Adrenal gland (tissue), 12 donors: Measurements from ENCODE around the gene PZP. TPM values are rescaled to one million over a fixed set of nuclear protein-coding genes. Genes with fewer than 3 reads are reported as not detected.
"Not testable (repeated sequence)": the region's sequence is repeated elsewhere in the genome, so short reads cannot be mapped to it uniquely, and the experiment has no call there.

Experiments
- DNase-seq, 7 donors: peaks; one replicate each; pipeline ENCODE4 v3.0.0-alpha.2; 2019 to 2020
- H3K27ac ChIP-seq, 5 donors: fragments of 200-600 bp; sonication (generic) in 4 of 5; 1 replicate in 3 of 5; 2 replicates in 2 of 5; pipeline versions ENCODE4 v1.5.1 to v1.8.0; 2016 to 2020; ENCODE audit warnings: mild to moderate bottlenecking in 1 of 5
- H3K27me3 ChIP-seq: fragments of 200-600 bp; 2 replicates; pipeline ENCODE4 v1.8.0; 2021
- H3K36me3 ChIP-seq, 2 donors: fragments of 200-600 bp; replicated peaks in 1 of 2; 1 replicate in 1 of 2; 2 replicates in 1 of 2; pipeline versions ENCODE4 v1.5.1 to v1.8.0; 2018 to 2022
- H3K4me1 ChIP-seq, 2 donors: fragments of 200-600 bp; replicated peaks in 1 of 2; 1 replicate in 1 of 2; 2 replicates in 1 of 2; pipeline versions ENCODE4 v1.5.1 to v1.8.0; 2018 to 2021
- H3K4me3 ChIP-seq, 4 donors: fragments of 200-600 bp; sonication (generic) in 3 of 4; one replicate each; pipeline ENCODE4 v1.5.1; 2016 to 2018
- H3K9me3 ChIP-seq, 3 donors: fragments of 200-600 bp; sonication (generic) in 1 of 3; replicated peaks in 1 of 3; 1 replicate in 2 of 3; 2 replicates in 1 of 3; pipeline versions ENCODE4 v1.5.1 to v1.8.0; 2016 to 2021
- CTCF ChIP-seq, 6 experiments: fragments of 450-650 bp in 4 of 6; fragments of 200-600 bp in 2 of 6; sonication (generic) in 1 of 6; IDR thresholded peaks; 1 replicate in 5 of 6; 2 replicates in 1 of 6; pipeline versions ENCODE4 v1.5.1 to v1.8.0; 2016 to 2021; ENCODE audit warnings: antibody characterized with exemption in 6 of 6, mild to moderate bottlenecking in 2 of 6, moderate library complexity in 1 of 6
- POLR2A ChIP-seq, 2 donors: fragments of 450-650 bp; IDR thresholded peaks; one replicate each; pipeline ENCODE4 v1.6.1; 2017; ENCODE audit warnings: antibody characterized with exemption in 2 of 2, mild to moderate bottlenecking in 2 of 2, moderate library complexity in 1 of 2
- WGBS, 4 donors: extraction: QIAGEN DNeasy Blood & Tissue Kit in 2 of 4; methylation state at CpG; one replicate each; pipeline versions ENCODE4 v1.1.5 to v1.1.7; 2013 to 2017; 5-methylcytosine and 5-hydroxymethylcytosine counted together
- intact Hi-C, 2 donors: fragments of 100-400 bp; cut with DNase I; formaldehyde crosslinking; loops; one replicate each; pipeline versions ENCODE4 v1.14.1 to v1.15.0; 2022 to 2023
- polyA plus RNA-seq, 3 donors: library from polyadenylated mRNA; stranded (reverse); fragments of 200-250 nt in 2 of 3; fragments of 350-450 nt in 1 of 3; fragmentation: Illumina TruSeq in 1 of 3; extraction: RNeasy Lipid Tissue Mini Kit (QIAGEN cat#74804) in 1 of 3; gene quantifications; one replicate each; pipeline ENCODE4 v1.2.3, GENCODE V29; 2013 to 2014
- total RNA-seq, 9 donors: library from RNA; depleted of rRNA in 4 of 9; stranded (reverse); fragments of >200 nt in 4 of 9; fragments of 120-200 nt in 1 of 9; fragmentation: NEBNext Ultra II Directional in 1 of 9; extraction: Animal tissue kit (Norgen Biotek cat#: 25700) in 1 of 9; gene quantifications; one replicate each; pipeline versions ENCODE4 v1.1.0 to v1.2.4, GENCODE V29; 2013 to 2023
- donor health status: healthy with polysubstance abuse.
- donor health status: Bipolar disorder and iron deficiency.
- donor health status: DM: yes; HTN: yes; CAD: no.
- donor health status: DM: no; HTN: no; CAD: no.
- donor health status: DM: no; HTN: no; CAD: no.
- donor health status: DM: yes; HTN: yes; CAD: no.

PZP gene
- total and polyA plus RNA-seq, 12 donors, result 0.08 to 0.95 (median 0.35) TPM; not detected in 2

GRCh38 chr12:9221483-9221882, 13.3 kb upstream of the PZP start:
- Histone ChIP-seq H3K4me3 (no peak overlapping the region), H3K9me3 (no peaks in the 10 kb centered on the region), H3K27me3 (no peaks in the 10 kb centered on the region), H3K36me3 (no peaks in the 10 kb centered on the region), H3K27ac (no peak overlapping the region), H3K4me1 (no peaks in the 10 kb centered on the region)
- intact Hi-C loops, result no loop called here
- WGBS, 4 donors, result 18 to 32% (median 25%) methylated on average over 1 of the region's 1 CpG
- no peak for DNase-seq
- TF ChIP-seq POLR2A (IDR thresholded peaks at IDR 0.05) (no peak), CTCF (IDR thresholded peaks at IDR 0.05) (no peak)

- H3K9me3 ChIP-seq, DNase-seq, H3K4me3 ChIP-seq, intact Hi-C loops, H3K27me3 ChIP-seq, H3K36me3 ChIP-seq, H3K4me1 ChIP-seq, H3K27ac ChIP-seq: not testable (repeated sequence)
- WGBS, 4 donors, result 73 to 79% (median 76%) methylated on average over 9 of the region's 9 CpGs
These were observed 12.8 kb upstream of the PZP start for GRCh38 chr12:9221011-9221410.

GRCh38 chr12:9214534-9214933, 6.3 kb upstream of the PZP start:
- WGBS, 4 donors, result 78 to 89% (median 81%) methylated on average over 2 of the region's 2 CpGs
- Histone ChIP-seq H3K27me3 (no peaks in the 10 kb centered on the region), H3K9me3 (peaks cover 0 to 5% (median 0%) of the 10 kb centered on the region in 3 donors), H3K4me3 (no peak overlapping the region), H3K36me3 (no peaks in the 10 kb centered on the region), H3K27ac (no peak overlapping the region), H3K4me1 (no peaks in the 10 kb centered on the region)
- DNase-seq, result no peak
- intact Hi-C loops, result no loop called here
- TF ChIP-seq CTCF (IDR thresholded peaks at IDR 0.05), result no peak
- no peak for TF ChIP-seq POLR2A (IDR thresholded peaks at IDR 0.05)

GRCh38 chr12:9211687-9212086, 3.5 kb upstream of the PZP start:
- 83 to 96% (median 91%) methylated on average over 1 of the region's 1 CpG; no CpG with 5 or more reads in 1 of the 4 donors for WGBS, 4 donors
- no peak for DNase-seq
- no peak overlapping the region for H3K27ac ChIP-seq
- no peak overlapping the region for H3K4me3 ChIP-seq
- no peaks in the 10 kb centered on the region for H3K4me1 ChIP-seq
- peaks cover 0 to 5% (median 0%) of the 10 kb centered on the region in 3 donors for H3K9me3 ChIP-seq
- no peak for TF ChIP-seq CTCF (IDR thresholded peaks at IDR 0.05)
- no peak for TF ChIP-seq POLR2A (IDR thresholded peaks at IDR 0.05)
- intact Hi-C loops, result no loop called here
- no peaks in the 10 kb centered on the region for H3K27me3 ChIP-seq
- H3K36me3 ChIP-seq, result no peaks in the 10 kb centered on the region

GRCh38 chr12:9204380-9204779, 3.8 kb downstream of the PZP start:
- intact Hi-C loops, result no loop called here
- Histone ChIP-seq H3K27ac (no peak overlapping the region), H3K36me3 (no peaks in the 10 kb centered on the region), H3K27me3 (no peaks in the 10 kb centered on the region), H3K4me3 (no peak overlapping the region), H3K9me3 (no peaks in the 10 kb centered on the region), H3K4me1 (no peaks in the 10 kb centered on the region)
- DNase-seq, result no peak
- TF ChIP-seq POLR2A (IDR thresholded peaks at IDR 0.05) (no peak), CTCF (IDR thresholded peaks at IDR 0.05) (no peak)
- 65 to 79% (median 75%) methylated on average over 3 of the region's 3 CpGs for WGBS, 4 donors
